ENCODE results near the gene FBLN1.
"Not testable (repeated sequence)": the region's sequence is repeated elsewhere in the genome, so short reads cannot be mapped to it uniquely, and the experiment has no call there.

The FBLN1 gene

DNA sequence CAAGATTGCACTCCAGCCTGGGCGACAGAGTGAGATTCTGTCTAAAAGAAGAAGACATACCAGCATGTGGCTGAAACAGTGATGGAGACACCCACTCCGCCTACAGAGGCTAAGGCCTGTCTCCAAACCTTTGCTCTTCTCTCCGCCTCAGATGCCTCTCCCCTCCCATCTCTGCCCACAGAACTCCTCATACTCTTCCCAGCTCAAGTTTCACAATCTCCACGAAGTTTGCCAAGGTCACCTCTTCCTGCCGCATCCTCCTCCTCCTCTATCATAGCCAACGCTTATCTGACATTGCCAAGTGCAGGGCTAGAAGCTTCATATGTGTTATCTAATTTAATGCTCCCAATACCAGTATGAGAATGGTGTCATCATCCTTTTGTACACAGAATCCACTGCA lies 25.9 kb upstream of the FBLN1 start:
- no peak for DNase-seq (ENCODE audit: low read depth in 2 of 2)

GRCh38 chr22:45477366-45478107 lies 25.1 kb upstream of the FBLN1 start:
- DNase-seq (ENCODE audit: low read depth in 2 of 2): no peak

DNA sequence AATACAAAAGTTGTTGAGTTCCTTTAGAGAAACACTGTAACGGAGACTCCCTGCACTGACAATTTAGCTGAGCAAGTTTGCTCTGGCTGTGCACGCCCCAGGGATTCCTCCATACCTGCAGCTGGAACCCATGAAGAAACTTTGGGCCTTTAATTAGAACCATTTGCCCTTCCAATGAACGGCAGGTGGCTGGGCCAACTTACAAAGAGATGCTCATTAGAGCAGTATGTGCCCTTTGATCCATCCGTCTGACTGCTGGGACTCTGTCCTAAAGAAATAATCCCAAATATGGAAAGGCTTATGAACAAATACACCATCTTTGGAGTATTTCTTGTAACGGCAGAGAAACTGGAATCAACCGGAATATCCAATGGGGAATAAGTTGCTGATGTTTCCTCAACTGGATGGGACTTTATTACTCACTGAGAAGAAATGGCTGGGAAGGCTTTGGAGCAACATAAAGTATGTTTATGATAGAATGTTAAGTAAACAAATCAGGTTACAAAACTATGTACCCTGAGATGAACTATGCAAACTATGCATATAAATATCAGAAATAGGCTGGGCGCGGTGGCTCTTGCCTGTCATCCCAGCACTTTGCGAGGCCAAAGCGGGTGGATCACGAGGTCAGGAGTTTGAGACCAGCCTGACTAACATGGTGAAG lies 24.4 kb upstream of the FBLN1 start:
- DNase-seq (ENCODE audit: low read depth in 2 of 2): no peak

DNA sequence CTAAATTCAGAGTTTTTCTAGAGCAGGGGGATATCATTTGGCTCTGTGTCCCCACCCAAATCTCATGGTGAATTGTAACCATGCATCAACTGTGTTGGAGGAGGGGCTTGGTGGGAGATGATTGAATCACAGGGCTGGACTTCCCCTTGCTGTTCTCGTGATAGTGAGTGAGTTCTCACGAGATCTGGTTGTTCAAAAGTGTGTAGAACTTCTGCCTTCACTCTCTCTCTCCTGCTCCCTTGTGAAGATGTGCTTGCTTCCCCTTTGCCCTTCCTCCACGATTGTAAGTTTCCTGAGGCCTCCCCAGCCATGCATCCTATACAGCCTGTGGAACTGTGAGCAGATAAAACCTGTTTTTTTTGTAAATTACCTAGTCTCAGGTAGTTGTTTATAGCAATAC lies 22.0 kb upstream of the FBLN1 start:
- no peak for DNase-seq (ENCODE audit: low read depth in 2 of 2)

DNA sequence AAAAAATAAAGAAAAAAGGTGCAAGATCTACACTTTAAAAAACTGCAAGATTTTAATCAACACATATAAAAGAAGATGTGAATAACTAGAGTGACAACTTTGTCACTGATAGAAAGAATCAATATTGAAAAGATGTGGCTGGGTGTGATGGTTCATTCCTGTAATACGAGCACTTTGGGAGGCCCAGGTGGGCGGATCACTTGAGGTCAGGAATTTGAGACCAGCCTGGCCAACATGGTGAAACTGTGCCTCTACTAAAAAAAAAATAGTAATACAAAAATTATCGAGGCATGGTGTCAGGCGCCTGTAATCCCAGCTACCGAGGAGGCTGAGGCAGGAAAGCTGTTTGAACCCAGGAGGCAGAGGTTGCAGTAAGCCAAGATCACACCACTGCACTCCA lies 21.0 kb upstream of the FBLN1 start:
- no peak for DNase-seq (ENCODE audit: low read depth in 2 of 2)

- no peak for DNase-seq (ENCODE audit: low read depth in 2 of 2)
These were observed 20.5 kb upstream of the FBLN1 start for GRCh38 chr22:45482169-45482568.

DNA sequence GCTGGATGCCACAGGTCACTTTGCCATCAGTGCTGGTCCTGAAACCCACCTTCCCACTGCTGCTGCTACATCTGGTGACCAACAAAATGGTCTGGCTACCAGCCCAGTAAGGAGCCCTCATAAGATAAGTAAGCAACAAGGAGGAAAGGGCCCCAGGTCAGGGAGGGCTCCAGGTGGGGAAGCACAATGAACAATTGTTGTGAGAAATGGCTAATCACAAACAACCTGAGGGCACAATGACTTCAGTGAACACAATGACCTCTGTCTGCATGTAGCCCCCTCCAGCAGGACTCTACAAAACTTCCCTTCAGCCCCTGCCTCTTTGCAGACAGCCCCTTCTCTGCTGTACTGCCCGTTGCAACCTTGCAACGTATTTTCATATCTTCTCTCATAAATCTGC lies 19.4 kb upstream of the FBLN1 start:
- no peak for DNase-seq (ENCODE audit: low read depth in 2 of 2)

DNA sequence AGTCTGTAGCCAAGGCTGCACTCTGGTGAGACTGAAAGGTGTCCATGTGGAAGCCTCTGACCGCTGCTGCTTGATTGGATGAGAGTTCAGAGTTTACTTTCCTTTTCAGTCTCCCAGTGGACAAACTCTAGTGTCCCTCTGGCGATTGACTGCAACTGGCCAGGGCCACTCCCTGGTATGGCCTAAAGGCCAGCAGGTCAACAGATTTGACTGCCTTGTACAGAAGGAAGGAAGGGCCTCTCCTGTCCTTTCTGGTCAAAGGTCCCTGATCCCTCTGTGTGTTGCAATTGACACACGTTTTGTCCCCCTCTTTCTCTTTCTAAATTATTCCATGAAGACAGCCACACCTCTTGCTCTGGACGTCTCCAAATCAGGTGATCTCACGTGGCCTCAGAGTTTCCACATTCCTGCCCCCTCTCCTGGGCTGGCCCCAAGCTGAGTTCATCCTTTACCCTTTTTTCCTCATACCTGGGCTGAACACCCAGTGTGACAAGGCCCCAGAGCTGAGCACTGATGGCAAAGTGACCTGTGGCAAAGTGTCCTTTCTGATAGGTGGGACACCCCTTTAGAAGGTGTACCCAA lies 18.7 kb upstream of the FBLN1 start:
- DNase-seq (ENCODE audit: low read depth in 2 of 2): no peak

GRCh38 chr22:45484742-45485141 lies 17.9 kb upstream of the FBLN1 start:
- no peak for DNase-seq (ENCODE audit: low read depth in 2 of 2)

GRCh38 chr22:45485261-45485660 lies 17.4 kb upstream of the FBLN1 start:
- DNase-seq (ENCODE audit: low read depth in 2 of 2): no peak

DNA sequence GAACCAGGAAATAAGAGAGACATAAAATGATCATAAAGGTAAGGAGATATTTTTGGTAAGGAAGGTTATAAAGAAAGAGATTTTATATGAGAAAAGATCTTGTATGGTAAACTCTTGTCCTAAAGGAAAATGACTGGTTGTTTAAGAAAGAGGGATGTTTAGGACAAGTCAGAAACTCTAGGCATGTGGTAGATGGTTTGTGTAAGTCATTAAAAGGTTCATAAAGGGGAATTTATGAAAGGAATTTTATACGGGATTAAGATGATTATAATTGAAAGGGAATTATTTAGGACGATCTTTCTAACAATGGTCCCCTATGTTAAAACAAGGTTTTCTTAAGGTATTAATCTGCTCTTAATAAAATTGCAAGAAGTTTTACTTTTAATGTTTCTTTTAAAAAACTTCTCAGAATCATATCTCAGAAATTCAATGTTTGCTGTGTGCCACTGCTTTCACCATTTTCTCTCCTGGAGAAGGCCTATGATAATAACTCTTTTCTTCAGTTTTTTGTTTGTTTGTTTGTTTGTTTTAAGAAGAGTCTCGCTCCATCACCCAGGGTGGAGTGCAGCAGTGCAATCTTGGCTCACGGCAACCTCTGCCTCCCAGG lies 13.8 kb upstream of the FBLN1 start:
- DNase-seq (ENCODE audit: low read depth in 2 of 2): no peak

DNA sequence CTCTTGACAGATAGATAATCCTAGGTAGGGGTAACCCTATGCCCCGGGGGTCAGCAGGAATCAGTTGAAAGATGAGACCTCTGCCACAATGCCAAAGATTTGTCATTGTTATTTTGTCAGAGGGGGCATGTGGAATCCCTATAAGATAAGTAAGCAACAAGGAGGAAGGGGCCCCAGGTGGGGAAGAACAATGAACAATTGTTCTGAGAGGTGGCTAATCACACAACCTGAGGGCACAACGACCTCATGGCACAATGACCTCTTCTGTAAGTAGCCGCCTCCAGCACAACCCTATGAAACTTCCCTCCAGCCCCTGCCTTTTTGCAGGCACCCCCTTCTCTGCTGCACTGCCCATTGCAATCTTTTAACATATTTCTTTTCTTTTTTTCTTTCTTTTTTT lies 11.8 kb upstream of the FBLN1 start:
- DNase-seq (ENCODE audit: low read depth in 2 of 2): no peak

DNA sequence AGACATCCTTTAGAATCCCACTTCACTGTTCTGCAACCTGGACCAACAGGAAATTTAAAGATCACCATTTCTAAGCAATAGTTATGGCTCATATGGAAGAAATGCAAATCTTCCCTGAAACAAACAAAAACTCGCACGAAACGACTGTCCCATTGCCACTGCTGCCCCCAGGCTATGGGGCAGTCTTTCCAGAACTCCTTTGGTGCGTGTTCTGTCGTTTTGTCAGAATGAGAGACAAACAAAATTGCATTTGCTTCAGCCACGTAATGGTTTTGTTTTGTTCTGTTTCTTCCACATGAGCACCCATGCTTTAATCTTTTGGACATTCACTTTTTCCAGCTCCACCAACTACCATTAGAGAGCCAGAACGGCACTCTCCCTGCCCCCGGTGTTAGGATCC lies 10.8 kb upstream of the FBLN1 start:
- no peak for DNase-seq (ENCODE audit: low read depth in 2 of 2)

- no peak for DNase-seq (ENCODE audit: low read depth in 2 of 2)
These were observed 9.4 kb upstream of the FBLN1 start for GRCh38 chr22:45493286-45493771.

- DNase-seq (ENCODE audit: low read depth in 2 of 2): not testable (repeated sequence)
These were observed 8.4 kb upstream of the FBLN1 start for GRCh38 chr22:45494306-45494705.

- DNase-seq (ENCODE audit: low read depth in 2 of 2): not testable (repeated sequence)
These were observed 7.1 kb upstream of the FBLN1 start for GRCh38 chr22:45495616-45496015.

DNA sequence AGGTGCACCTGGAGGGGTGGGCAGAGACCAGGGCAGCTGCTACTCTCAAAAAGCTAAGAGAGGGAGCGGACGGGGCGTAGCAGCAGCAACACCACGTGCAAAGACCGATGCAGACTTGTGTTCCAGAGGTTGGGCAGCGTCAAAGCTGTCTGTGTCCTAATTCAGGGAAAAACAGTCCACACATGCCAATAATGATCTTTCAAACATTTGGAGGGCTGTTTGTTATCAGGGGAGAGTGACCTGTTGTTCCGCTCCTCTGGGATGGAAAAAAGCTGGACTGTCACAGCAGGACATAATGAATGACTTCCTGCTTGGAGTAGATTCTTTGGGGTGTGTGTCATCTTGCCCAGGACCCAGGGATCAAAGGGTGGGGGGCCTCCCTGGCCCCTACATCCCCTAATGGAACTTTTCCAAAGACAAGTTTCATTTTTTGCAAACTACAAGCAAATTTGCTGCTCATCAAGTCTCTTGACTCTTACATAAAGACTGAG lies 6.2 kb upstream of the FBLN1 start:
- no peak for DNase-seq (ENCODE audit: low read depth in 2 of 2)

DNA sequence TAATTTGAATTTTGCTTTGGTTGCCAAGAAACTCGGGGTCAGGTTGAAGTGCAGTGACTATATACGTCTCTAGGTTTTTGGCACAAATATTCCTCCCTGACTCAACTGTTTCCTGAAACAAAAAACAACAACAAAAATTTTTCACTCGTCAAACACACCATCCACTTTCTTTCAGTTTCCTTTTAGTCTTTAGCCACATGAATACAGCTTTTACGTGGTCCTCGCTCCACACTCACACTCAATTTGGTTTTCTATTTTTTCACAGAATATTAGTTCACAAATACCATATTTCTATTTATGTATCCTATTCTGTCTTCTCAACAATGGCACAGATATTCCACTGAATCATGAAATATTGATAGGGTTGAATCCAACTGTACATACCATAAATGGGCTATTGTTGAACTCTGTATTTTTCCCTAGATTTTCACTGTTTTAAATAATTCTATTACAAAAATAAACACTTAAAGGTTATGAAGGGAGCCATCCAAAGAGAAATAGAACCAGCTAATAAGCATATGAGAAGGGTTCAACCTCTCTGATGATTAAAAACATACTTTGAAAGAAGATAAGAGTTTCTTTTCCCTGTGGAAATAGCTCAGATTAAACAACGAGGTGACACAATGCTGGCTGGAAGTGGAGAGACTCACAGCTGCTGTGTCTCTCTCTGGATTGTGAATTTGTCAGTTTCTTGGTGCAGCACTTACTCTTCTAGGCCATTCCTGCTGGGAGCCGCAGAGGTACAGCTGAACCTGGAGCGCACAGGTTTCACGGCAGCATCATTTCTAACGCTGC lies 5.1 kb upstream of the FBLN1 start:
- no peak for DNase-seq (ENCODE audit: low read depth in 2 of 2)

GRCh38 chr22:45499746-45500145 lies 2.9 kb upstream of the FBLN1 start:
- no peak for DNase-seq (ENCODE audit: low read depth in 2 of 2)

DNA sequence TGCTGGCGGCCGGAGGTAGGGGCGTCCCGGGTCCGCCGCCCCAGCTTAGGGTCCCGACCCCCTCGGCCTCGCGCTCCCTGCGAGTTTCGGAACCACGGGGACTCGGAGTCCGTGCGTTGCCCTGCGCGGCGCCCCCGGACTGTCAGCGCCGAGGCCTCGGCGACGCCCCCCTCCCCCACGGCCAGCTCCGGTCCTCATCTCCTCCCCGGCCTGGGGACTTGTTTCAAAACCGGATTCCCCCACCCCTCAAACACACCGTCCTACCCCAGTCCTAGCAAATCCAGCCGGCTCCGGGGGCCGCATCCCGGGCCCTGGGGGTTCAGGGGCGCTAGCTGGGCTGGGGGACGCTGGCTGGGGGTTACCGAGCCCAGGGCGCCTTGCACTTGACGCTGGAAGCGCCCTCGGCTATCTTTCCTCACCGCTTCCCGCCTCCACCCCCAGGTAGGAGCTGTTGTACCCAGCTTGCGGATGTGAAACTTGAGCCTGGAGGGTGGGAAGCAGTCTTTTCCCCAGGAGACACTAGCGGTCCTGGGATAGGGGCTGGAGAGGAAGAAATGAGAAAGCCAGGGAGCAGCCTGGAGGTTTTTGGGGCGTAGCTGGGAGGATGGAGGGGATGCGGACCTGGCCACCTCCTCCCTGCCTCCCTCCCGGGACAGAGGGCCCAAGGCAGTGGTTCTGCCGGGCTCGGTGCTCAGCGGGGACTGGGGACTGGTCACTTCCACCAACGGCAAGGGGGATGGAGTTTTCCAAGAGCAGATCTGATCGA lies 550 bp downstream of the FBLN1 start:
- no peak for DNase-seq (ENCODE audit: low read depth in 2 of 2)

GRCh38 chr22:45503816-45504372 lies 1.2 kb downstream of the FBLN1 start:
- no peak for DNase-seq (ENCODE audit: low read depth in 2 of 2)
